Activated CD4-positive, alpha-beta memory T cell treated with anti-CD3 and anti-CD28 coated beads, Interleukin-2, amount 10 ng/mL, durations not matched to agents 7 days and 5 days (primary cell): Measurements from ENCODE around the gene ADAMTS17. TPM values are rescaled to one million over a fixed set of nuclear protein-coding genes. Genes with fewer than 3 reads are reported as not detected.

Source experiments
- CTCF ChIA-PET: fragments of 350-600 bp; sonication (Branson Sonifier 250); formaldehyde crosslinking; loops from one replicate; lab custom pipeline; 2021; ENCODE audit warnings: antibody characterized with exemption, inconsistent platforms; lab: Charles Lee
- POLR2A ChIA-PET: fragments of 350-600 bp; sonication (Branson Sonifier 250); formaldehyde crosslinking; loops from one replicate; lab custom pipeline; 2021; ENCODE audit warnings: antibody characterized with exemption; lab: Charles Lee
- DNase-seq: peaks from one replicate; pipeline ENCODE4 v3.0.0-alpha.2; 2020
- H3K27ac Mint-ChIP-seq: one replicate; pipeline ENCODE4 v1.8.0; 2021; ENCODE audit warnings: mild to moderate bottlenecking, mixed read lengths
- H3K27me3 Mint-ChIP-seq: one replicate; pipeline ENCODE4 v1.8.0; 2021; ENCODE audit warnings: mixed read lengths
- H3K36me3 Mint-ChIP-seq: one replicate; pipeline ENCODE4 v1.8.0; 2021; ENCODE audit warnings: low read depth, mixed read lengths
- H3K4me1 Mint-ChIP-seq: one replicate; pipeline ENCODE4 v1.8.0; 2021; ENCODE audit warnings: mixed read lengths
- H3K4me3 Mint-ChIP-seq: one replicate; pipeline ENCODE4 v1.8.0; 2021; ENCODE audit warnings: mild to moderate bottlenecking, mixed read lengths
- H3K9me3 Mint-ChIP-seq: one replicate; pipeline ENCODE4 v1.8.0; 2021; ENCODE audit warnings: mixed read lengths
- total RNA-seq, 2 experiments: library from RNA; stranded (reverse); gene quantifications; one replicate each; pipeline ENCODE4 v1.2.3, GENCODE V29; 2021

ADAMTS17 gene
- total RNA-seq, 2 experiments from 2014 or later: 0.38 to 0.68 TPM

DNA sequence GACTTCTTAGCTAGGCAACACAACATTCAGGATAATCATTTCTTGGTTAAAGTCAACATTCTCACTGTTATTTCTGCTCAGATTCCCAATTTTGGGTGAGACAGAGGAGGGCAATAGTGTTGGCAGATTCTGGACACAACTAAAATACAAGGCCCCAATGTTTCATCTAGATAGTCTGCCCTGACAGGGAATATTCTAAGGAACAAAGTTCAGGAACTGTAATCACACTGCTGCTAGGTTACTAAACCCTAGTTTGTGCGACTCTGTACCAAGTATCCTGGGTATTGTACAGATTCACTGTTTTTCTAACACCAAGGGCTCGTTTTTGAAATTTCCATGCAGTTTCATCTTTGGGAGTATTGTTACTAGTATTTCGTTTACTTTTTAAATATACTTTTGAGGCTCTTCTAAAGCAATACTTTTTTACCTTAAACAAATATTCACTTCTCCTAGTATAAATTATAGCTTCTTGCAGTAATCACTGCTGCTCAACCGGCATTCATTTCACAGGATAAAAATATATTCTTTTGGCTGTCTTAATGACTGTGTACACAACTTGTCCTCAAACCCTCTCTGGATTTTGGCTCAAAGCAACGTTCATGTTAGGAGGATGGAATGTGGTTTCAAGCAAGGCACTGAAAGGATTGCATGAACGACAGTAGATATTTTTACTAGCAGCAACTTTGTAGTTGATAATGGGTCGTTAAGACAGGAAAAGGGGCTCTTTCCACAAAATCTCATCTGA lies 167.4 kb downstream of the ADAMTS17 start:
- Mint-ChIP-seq H3K27me3 (peaks cover 4% of the 10 kb centered on the region), H3K9me3 (peaks cover 18% of the 10 kb centered on the region), H3K27ac (no peak overlapping the region), H3K36me3 (no peaks in the 10 kb centered on the region), H3K4me3 (no peak overlapping the region), H3K4me1 (peaks cover 8% of the 10 kb centered on the region)
- no peak for DNase-seq
- POLR2A ChIA-PET: no interaction called here
- CTCF ChIA-PET: interaction anchor here (1.0 kb wide), 1 partner anchor 277 kb away, joined by 3 read pairs; no protein-coding TSS in a partner anchor

DNA sequence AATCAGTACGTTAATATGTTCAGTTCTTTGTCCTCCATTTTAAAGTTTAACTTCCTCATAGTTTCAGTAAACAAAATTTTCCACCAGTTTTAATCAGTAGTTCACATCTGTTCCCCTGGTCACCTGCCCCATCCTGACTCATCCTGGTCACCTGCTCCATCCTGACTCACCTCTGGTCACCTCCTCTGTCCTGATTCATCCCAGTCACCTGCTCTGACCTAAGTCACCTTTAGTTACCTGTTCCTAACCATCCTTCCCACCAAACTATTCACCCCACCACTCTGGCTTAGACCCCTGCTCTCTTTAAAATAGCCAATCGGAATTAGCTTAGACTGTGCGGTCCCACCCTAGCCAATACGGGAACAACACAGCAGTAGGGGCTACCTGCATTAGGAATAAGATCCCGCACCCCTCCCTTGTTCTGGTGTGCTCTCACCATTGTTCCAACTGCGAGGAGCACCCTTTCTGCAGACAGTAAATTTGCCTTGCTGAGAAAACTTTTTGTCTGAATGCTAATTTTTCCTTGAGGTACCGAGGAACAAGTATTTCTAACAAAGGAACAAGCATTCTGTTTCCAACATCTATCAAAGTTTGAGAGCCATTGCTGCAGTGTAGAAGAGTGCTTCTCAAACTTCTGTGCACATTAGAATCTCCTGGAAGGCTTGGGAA lies 169.3 kb downstream of the ADAMTS17 start:
- Mint-ChIP-seq H3K27me3 (peaks cover 1% of the 10 kb centered on the region), H3K27ac (no peak overlapping the region), H3K4me1 (peaks cover 8% of the 10 kb centered on the region), H3K9me3 (peaks cover 16% of the 10 kb centered on the region), H3K4me3 (no peak overlapping the region), H3K36me3 (no peaks in the 10 kb centered on the region)
- DNase-seq: no peak
- ChIA-PET CTCF (no interaction called here), POLR2A (no interaction called here)

DNA sequence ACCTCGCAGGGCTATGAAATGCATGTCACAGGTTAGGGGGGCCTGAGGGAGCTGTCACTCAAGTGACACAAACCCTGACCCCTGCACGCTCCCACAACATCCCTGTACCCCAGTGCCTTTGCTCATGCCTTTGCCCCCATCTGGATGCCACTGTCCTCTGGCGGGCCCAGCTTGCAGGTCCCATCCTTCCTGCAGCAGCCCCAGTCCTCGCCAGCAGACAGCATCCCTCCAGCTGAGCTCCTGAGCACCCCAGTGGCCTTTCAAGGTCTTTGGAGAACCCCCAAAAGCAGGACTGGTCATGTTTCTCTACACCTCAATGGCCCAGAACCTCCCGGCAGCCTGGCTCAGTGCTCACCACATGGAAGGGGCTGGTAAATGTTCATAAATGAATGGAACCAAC lies 170.4 kb downstream of the ADAMTS17 start:
- Mint-ChIP-seq H3K9me3 (peaks cover 13% of the 10 kb centered on the region), H3K27me3 (peaks cover 1% of the 10 kb centered on the region), H3K27ac (no peak overlapping the region), H3K4me1 (peaks cover 8% of the 10 kb centered on the region), H3K4me3 (no peak overlapping the region), H3K36me3 (no peaks in the 10 kb centered on the region)
- no peak for DNase-seq
- POLR2A ChIA-PET: no interaction called here
- CTCF ChIA-PET: no interaction called here

DNA sequence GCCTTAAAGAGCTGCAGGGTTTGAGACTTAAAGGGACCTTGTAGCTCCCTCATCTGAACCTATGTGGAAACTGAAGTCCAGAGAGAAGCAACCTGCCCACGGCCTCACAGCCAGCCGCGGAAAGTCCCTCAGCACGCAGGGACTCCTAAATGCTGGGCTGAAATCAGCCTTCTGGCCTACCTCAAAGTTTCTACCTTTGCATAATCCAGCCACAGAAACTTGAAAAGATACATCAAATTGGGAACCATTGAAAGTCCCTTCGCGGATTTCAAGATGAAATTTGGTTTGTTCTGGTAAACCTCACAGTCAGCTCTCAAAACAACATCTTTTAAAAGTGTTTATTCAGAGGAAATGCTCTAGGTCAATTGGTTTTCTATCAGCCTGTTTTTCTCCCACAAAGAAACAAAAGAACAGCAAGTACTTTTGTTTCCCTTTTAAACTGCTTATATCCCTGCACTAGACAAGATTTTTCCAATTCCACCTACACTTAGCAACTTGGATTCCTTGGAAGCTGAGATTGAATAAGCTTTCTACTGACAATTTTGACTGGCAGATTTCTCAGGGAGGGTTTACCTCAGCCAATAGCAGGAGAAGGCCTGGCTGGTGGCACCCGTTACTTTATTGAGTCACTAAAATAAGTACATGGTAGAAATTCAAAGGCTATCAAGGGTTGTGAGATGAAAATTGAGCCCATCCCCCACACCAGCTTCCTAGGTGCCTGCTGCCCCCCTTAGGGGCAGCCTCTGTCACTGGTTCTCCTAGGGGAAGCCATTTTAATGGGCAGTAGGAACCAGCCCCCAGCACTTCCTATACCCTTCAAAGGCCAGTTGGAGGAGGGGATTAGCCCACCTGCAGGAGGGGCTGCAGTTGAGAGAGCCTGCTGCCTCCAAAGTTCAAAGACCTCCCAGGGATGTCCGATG lies 171.2 kb downstream of the ADAMTS17 start:
- peaks cover 8% of the 10 kb centered on the region for H3K4me1 Mint-ChIP-seq
- DNase-seq: no peak
- CTCF ChIA-PET: no interaction called here

DNA sequence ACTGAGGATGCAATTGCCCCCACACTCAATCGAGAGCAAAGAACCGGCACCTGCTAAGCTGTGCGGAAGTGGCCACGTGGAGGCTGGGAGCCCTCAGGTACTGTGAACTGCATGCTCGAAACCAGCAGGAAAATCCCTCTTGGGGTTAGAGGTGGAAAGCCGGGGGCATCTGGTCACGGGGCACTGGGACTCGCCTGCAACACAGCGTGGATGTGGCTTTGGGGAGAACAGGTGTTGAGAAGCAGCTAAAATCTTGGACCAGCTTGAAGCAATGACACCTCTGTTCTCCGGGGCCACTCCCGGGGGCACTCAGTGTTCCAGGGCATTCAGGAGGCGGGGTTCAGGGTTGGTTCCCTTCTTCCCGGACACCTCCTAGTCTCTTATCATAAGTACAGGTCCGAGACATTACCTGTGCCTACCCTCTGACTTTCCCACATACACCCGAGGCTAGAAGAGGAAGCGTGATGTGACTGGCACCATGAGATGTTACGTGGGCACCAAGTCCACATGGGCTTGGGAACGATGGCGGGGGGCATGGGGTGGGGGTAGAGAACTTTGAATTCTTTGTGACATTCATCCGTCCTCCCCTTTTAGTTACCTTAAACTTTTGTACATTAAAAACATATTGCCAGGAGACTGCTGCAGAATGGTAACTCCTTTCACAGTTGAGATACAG lies 172.0 kb downstream of the ADAMTS17 start:
- Mint-ChIP-seq H3K9me3 (peaks cover 6% of the 10 kb centered on the region), H3K27ac (no peak overlapping the region), H3K4me3 (no peak overlapping the region), H3K27me3 (no peaks in the 10 kb centered on the region), H3K36me3 (no peaks in the 10 kb centered on the region), H3K4me1 (peaks cover 8% of the 10 kb centered on the region)
- DNase-seq: no peak
- CTCF ChIA-PET: no interaction called here
- POLR2A ChIA-PET: no interaction called here

More for the DNA sequence above, 171.2 kb downstream of the ADAMTS17 start:
- POLR2A ChIA-PET: no interaction called here
- Mint-ChIP-seq H3K27ac (no peak overlapping the region), H3K4me3 (no peak overlapping the region), H3K27me3 (peaks cover under 1% of the 10 kb centered on the region), H3K36me3 (no peaks in the 10 kb centered on the region), H3K9me3 (peaks cover 7% of the 10 kb centered on the region)

DNA sequence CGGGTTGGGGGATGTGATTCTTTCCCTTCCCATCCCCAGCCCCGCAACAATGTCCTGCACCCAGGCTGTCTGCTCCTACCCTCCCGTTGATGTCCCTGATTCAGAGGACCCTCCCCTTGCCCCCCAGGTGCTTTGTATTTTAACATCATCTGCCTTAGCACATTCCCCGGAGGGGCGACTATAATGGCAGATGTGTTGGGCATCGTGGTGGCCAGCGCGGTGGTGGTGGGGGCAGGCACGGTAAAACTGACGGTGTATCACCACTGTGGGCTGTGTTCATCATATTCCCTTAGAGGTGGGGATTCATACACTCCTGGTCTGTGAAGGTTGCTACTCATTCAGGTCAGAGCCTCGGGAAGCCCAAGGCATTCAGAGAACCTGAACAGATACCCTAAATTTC lies 173.0 kb downstream of the ADAMTS17 start:
- H3K36me3 Mint-ChIP-seq: no peaks in the 10 kb centered on the region
- no peak overlapping the region for H3K27ac Mint-ChIP-seq
- peaks cover 3% of the 10 kb centered on the region for H3K9me3 Mint-ChIP-seq
- H3K4me1 Mint-ChIP-seq: peaks cover 8% of the 10 kb centered on the region
- ChIA-PET CTCF (no interaction called here), POLR2A (no interaction called here)
- DNase-seq: no peak
- H3K27me3 Mint-ChIP-seq: no peaks in the 10 kb centered on the region
- no peak overlapping the region for H3K4me3 Mint-ChIP-seq

DNA sequence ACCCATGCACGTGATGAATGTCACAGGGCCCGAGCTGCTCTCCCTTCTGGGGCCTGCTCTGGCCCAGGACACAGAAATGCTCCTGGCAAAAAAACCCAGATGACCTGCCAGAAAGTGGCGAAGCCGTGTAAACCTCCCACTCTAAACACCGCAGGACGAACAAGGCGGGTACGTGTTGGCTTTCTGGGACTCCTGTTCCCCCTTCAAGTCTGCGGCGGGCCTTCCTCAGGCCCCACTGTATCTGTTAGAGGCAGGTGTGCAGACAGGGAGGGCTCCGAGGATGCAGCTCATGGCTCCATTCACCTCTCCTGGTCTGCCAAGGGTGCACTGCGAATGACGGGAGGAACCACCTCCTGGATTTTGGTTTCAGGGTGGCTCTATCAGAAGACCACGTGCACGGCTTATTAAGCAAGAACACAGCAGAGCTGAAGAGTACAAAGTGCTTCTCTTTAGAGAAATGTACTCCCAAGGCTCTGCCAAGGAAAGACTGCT lies 173.8 kb downstream of the ADAMTS17 start:
- Mint-ChIP-seq H3K27ac (no peak overlapping the region), H3K4me1 (peaks cover 8% of the 10 kb centered on the region), H3K36me3 (no peaks in the 10 kb centered on the region), H3K27me3 (no peaks in the 10 kb centered on the region), H3K4me3 (no peak overlapping the region), H3K9me3 (peaks cover 3% of the 10 kb centered on the region)
- CTCF ChIA-PET: no interaction called here
- no peak for DNase-seq
- POLR2A ChIA-PET: no interaction called here

DNA sequence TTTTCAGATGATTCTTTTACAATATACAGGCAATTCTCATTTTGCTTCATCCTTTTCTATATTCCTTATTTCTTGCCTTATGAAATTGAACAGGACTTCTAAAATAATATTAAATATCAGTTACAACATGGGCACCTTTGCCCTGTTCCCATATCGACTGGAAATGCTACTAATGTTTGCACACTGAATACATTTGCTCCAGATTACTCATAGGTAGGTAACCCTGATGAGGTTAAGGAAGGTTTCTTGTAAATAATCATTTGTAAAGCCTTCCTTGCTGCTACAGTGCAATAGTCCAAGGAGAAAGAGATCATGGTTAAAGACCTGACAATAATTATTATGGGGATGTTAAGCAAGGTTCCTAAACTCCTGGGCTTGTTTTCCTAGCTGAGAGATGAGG lies 175.5 kb downstream of the ADAMTS17 start:
- no peak overlapping the region for H3K27ac Mint-ChIP-seq
- peaks cover 8% of the 10 kb centered on the region for H3K4me1 Mint-ChIP-seq
- no peak for DNase-seq
- no peaks in the 10 kb centered on the region for H3K9me3 Mint-ChIP-seq
- H3K27me3 Mint-ChIP-seq: no peaks in the 10 kb centered on the region
- ChIA-PET POLR2A (no interaction called here), CTCF (no interaction called here)
- no peak overlapping the region for H3K4me3 Mint-ChIP-seq
- no peaks in the 10 kb centered on the region for H3K36me3 Mint-ChIP-seq

DNA sequence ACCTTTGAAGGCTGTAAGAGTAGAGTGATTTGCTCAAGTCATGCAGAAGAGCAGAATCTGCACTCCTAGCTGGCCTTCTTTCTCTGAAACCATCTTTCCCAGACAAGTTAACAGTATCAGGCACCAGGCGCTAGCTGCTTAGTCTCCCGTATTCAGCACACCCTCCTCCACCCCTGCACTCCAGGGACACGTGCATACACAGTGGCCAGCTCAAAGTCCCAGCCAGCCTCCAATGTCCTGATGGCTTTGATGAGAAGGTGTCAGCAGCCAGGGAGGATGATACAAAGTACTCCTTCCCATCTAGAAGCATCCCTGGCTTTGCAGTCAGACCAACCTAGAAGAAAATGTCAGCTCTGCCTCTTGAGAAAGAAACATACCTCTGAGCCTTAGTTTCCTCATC lies 177.8 kb downstream of the ADAMTS17 start:
- POLR2A ChIA-PET: interaction anchor here (0.5 kb wide), 1 partner anchor 358 kb away, joined by 3 read pairs; no protein-coding TSS in a partner anchor
- CTCF ChIA-PET: interaction anchor here (1.3 kb wide), 1 partner anchor 186 kb away, joined by 3 read pairs; no protein-coding TSS in a partner anchor
- DNase-seq: no peak

DNA sequence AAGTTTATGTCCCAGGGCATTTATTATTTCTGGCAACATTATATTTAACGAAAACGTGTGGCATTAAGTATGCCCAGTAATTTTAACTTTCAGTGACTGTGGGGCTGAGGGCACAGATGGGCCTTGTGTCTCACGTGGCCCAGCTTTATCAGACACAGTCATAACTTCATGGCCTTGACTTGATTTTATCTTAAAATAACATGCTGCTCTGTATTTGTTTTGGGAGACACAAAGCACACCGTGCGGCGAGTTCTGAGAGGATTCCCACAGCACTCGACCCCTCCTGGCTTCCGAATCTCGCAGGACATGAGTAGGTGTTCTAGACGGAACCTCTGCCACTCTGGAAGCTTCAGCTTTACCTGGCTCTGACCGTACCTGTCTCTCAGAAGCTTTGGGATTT lies 180.8 kb downstream of the ADAMTS17 start:
- no peaks in the 10 kb centered on the region for H3K27me3 Mint-ChIP-seq
- H3K4me3 Mint-ChIP-seq: no peak overlapping the region
- H3K27ac Mint-ChIP-seq: no peak overlapping the region
- H3K36me3 Mint-ChIP-seq: no peaks in the 10 kb centered on the region
- H3K9me3 Mint-ChIP-seq: no peaks in the 10 kb centered on the region
- DNase-seq: no peak
- CTCF ChIA-PET: no interaction called here
- POLR2A ChIA-PET: no interaction called here
- H3K4me1 Mint-ChIP-seq: no peaks in the 10 kb centered on the region

More for the DNA sequence above, 177.8 kb downstream of the ADAMTS17 start:
- Mint-ChIP-seq H3K4me1 (no peaks in the 10 kb centered on the region), H3K27me3 (no peaks in the 10 kb centered on the region), H3K4me3 (no peak overlapping the region), H3K36me3 (no peaks in the 10 kb centered on the region), H3K27ac (no peak overlapping the region), H3K9me3 (no peaks in the 10 kb centered on the region)

DNA sequence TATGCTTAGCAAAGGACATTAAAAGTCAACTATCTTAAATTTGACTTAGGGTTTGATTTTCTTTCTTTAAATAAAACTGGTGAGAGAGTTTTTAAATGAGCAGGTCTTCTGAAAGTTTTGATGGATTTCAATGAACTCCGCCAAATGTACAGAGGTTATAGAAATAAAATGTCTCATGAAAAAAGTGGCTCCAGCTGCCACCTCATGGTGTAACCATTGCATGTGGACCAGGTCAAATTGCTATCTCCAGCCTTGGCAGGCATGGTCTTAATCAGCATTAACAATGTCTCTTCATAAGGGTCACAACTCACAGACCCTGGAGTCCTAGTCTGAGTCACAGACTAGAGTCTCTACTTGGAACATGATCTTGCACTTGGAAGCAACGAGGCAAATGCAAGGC lies 182.3 kb downstream of the ADAMTS17 start:
- Mint-ChIP-seq H3K27ac (no peak overlapping the region), H3K4me3 (no peak overlapping the region), H3K27me3 (no peaks in the 10 kb centered on the region), H3K9me3 (no peaks in the 10 kb centered on the region), H3K36me3 (no peaks in the 10 kb centered on the region), H3K4me1 (no peaks in the 10 kb centered on the region)
- ChIA-PET CTCF (no interaction called here), POLR2A (no interaction called here)
- DNase-seq: no peak

DNA sequence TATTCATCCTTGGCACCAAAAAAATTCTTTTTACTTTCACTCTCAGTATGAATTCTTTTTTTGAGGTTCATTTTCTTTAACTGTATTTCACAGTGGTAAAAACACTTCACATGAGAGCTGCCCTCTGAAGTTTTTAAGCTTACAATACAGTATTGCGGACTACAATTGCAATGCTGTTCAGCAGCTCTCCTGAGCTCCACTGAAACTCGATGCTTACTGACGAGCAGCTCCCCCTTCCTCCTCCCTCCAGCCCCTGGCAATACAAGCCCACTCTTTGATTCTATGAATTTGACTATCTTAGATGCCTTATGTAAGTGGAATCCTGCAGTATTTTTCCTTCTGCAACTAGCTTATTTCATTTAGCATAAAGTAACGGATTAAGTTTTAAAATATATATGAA lies 183.4 kb downstream of the ADAMTS17 start:
- ChIA-PET CTCF (no interaction called here), POLR2A (no interaction called here)
- Mint-ChIP-seq H3K9me3 (no peaks in the 10 kb centered on the region), H3K4me3 (no peak overlapping the region), H3K27me3 (no peaks in the 10 kb centered on the region), H3K4me1 (no peaks in the 10 kb centered on the region), H3K36me3 (no peaks in the 10 kb centered on the region), H3K27ac (no peak overlapping the region)
- DNase-seq: no peak
